Right lobe of liver (tissue), 4 donors: ENCODE results near the gene XPOT.

Source experiments
- CTCF ChIP-seq, 4 donors: fragments of 200-600 bp in 3 of 4; fragments of 450-650 bp in 1 of 4; IDR thresholded peaks; one replicate each; pipeline versions ENCODE4 v1.5.1 to v1.8.0; 2016 to 2022; ENCODE audit warnings: antibody characterized with exemption in 4 of 4, mild to moderate bottlenecking in 2 of 4
- POLR2A ChIP-seq: fragments of 450-650 bp; IDR thresholded peaks from one replicate; pipeline ENCODE4 v1.6.1; 2017; ENCODE audit warnings: antibody characterized with exemption, mild to moderate bottlenecking
- donor health status: DM: no; HTN: no; CAD: no.
- donor health status: DM: no; HTN: no; CAD: no.
- donor health status: DM: no; HTN: yes; CAD: no.

GRCh38 chr12:64383675-64384074 is 20.5 kb upstream of the XPOT start:
- no peak for TF ChIP-seq POLR2A
- TF ChIP-seq CTCF (IDR thresholded peaks at IDR 0.05) = no peak
